ENCODE results near the gene KCNN1. TPM values are rescaled to one million over a fixed set of nuclear protein-coding genes. Genes with fewer than 3 reads are reported as not detected.

The KCNN1 gene
- total RNA-seq, 3 donors from 2014 or later: 0.79 TPM; not detected in 2

GRCh38 chr19:18016209-18016910 lies 49.5 kb downstream of the KCNN1 start:
- no peak for DNase-seq
- Histone ChIP-seq H3K9me3 (no peaks in the 10 kb centered on the region), H3K36me3 (ENCODE audit: low read depth) (peaks cover 3% of the 10 kb centered on the region), H3K4me3 (no peak overlapping the region), H3K4me1 (ENCODE audit: low read depth) (peaks cover 11% of the 10 kb centered on the region)
- no peak for TF ChIP-seq CTCF (IDR thresholded peaks at IDR 0.05)
- no peak for ATAC-seq
- intact Hi-C loops (cut with DNase I, micrococcal nuclease): no loop called here

- Histone ChIP-seq H3K4me3 (no peak overlapping the region), H3K9me3 (no peaks in the 10 kb centered on the region), H3K4me1 (ENCODE audit: low read depth) (peaks cover 21% of the 10 kb centered on the region), H3K36me3 (ENCODE audit: low read depth) (no peaks in the 10 kb centered on the region)
- TF ChIP-seq CTCF (IDR thresholded peaks at IDR 0.05): no peak
- DNase-seq: peak in 1 of 3 donors; percentile 14
- intact Hi-C loops (cut with DNase I, micrococcal nuclease): no loop called here
- no peak for ATAC-seq
These were observed 50.6 kb downstream of the KCNN1 start for GRCh38 chr19:18017275-18018083.

GRCh38 chr19:18020212-18021085 lies 53.5 kb downstream of the KCNN1 start:
- Histone ChIP-seq H3K4me3 (no peak overlapping the region), H3K4me1 (ENCODE audit: low read depth) (peaks cover 26% of the 10 kb centered on the region), H3K9me3 (no peaks in the 10 kb centered on the region), H3K36me3 (ENCODE audit: low read depth) (no peaks in the 10 kb centered on the region)
- intact Hi-C loops (cut with DNase I, micrococcal nuclease): no loop called here
- DNase-seq: peak; percentile 57 to 84 (median 72)
- ATAC-seq: peak; percentile 41
- TF ChIP-seq CTCF (IDR thresholded peaks at IDR 0.05): no peak

GRCh38 chr19:18021121-18021755 lies 54.3 kb downstream of the KCNN1 start:
- Histone ChIP-seq H3K36me3 (ENCODE audit: low read depth) (no peaks in the 10 kb centered on the region), H3K4me1 (ENCODE audit: low read depth) (peaks cover 26% of the 10 kb centered on the region), H3K4me3 (no peak overlapping the region), H3K9me3 (no peaks in the 10 kb centered on the region)
- intact Hi-C loops (cut with DNase I, micrococcal nuclease): no loop called here
- peak; percentile 72 for ATAC-seq
- peak; percentile 78 to 92 (median 84) for DNase-seq
- TF ChIP-seq CTCF (IDR thresholded peaks at IDR 0.05): no peak
